HG02870 (cell line): ENCODE results near the gene PATE3.

Experiments used
- ATAC-seq: cut with Tn5 transposase; IDR thresholded peaks from one replicate; pipeline ENCODE4 v1.9.1; 2021; ENCODE audit warnings: mild to moderate bottlenecking, moderate library complexity; ENCODE audit not compliant: unreplicated experiment

PATE3 gene

DNA sequence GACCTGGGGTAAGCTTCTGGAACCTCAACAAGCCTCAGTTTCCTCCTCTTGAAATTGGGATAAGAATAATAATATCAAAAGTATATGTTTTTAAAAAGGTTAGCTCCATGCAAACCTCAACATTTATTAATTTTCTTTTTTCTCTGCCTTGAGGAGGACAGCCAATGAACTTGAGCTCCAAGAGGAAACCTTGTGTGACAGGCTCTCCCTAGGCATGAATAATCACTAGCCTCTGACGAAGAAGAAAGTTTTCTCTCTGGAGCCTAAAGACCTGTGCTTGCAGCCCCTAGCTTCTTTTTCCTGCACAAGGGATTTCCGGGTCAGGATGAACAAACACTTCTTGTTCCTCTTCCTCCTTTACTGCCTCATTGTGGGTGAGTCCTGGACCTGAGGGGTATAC is at the start of gene PATE3:
Gene PATE3 (plus strand): TSS at position 301 of the 400 bp plus-strand sequence. CDS start 25 bp downstream, at position 326.
- no peak for ATAC-seq

DNA sequence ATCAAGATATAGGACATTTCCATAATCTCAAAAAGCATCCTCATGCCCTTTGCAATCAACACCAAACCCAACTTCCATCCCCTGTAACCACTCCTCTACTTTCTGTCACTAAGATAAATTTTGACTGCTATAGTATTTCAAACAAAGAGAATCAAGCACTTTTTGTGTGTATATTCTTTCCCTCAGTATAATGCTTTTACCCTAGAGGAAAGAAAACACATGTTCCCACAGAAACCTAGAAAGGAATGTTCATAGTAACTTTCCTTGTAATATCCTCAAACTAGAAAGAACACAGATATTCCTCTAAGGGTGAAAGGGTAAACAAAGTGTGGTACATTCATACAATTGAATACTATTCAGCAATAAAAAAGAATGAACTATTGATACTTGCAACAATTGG is 47.3 kb upstream of the PATE3 start:
- no peak for ATAC-seq

- no peak for ATAC-seq
These were observed 44.2 kb upstream of the PATE3 start for GRCh38 chr11:125743681-125744080.

DNA sequence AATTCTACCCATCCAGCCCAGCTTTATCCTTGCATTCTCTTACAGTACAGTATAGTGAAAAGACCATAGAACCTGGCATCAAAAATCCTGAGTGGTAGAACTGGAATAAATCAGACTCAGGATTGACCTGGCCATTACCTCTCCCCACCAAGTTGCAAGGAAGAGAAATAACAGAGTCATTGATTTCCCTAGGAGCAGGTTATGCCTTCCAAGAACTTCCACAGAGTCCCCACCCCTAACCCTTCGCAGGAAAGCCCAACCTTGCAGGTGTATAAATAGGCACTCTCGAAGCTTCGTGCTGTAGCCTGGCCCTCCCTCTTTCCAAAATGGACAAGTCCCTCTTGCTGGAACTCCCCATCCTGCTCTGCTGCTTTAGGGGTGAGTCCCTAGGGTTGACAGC is 41.9 kb upstream of the PATE3 start, which contains the start of gene PATE1:
Gene PATE1 (plus strand): TSS at position 301 of the 400 bp plus-strand sequence. CDS start 26 bp downstream, at position 327.
- no peak for ATAC-seq

DNA sequence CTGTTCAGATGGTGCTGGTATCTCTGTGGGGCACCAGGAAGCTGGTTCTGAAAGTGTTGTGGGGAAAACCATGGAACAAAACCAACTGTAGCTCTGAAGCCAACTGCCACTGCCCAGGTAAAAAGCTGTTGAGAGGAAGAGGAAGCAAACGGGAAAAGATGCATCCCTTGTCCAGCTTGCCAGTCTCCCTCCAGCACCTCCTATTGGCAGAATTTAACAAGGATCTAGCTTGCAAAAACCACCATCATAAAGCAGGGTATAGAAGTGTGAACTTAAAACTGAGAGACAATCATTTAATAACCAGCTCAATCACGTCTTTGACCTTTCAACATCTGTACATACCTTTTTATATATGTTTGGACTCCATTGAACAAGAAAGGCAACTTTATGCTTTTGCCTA is 37.3 kb upstream of the PATE3 start:
- ATAC-seq = no peak

DNA sequence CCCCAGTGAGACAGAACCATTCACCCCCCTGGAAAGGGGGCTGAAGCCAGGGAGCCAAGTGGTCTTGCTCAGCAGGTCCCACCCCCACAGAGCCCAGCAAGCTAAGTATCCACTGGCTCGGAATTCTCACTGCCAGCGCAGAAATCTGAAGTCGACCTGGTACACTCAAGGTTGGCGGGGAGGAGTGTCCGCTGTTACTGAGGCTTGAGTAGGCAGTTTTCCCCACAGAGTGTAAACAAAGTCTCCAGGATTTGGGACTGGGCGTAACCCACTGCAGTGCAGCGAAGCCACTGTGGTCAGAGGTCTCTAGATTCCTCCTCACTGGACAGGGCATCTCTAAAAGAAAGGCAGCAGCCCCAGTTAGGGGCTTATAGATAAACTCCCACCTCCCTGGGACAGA is 31.9 kb upstream of the PATE3 start:
- no peak for ATAC-seq

DNA sequence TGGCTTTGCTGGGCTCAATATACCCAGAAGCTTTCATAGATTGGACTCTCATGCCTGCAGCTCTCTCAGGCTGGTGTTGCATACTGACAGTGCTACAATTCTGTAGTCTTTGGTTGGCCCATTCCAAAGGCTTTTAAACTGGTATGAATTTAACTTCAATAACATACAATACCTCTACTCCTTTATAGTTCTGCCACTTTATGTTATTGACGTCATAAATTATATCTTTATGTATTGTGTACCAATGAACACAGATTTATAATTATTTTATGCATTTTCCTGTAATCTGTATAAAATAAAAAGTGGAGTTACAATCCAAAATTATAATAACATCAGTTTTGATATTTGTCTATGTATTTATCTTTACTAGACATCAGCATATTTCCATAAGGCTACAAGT is 25.5 kb upstream of the PATE3 start:
- no peak for ATAC-seq

- ATAC-seq = no peak
These were observed 24.4 kb upstream of the PATE3 start for GRCh38 chr11:125763483-125763882.

- no peak for ATAC-seq
These were observed 21.7 kb upstream of the PATE3 start for GRCh38 chr11:125766251-125766650.

DNA sequence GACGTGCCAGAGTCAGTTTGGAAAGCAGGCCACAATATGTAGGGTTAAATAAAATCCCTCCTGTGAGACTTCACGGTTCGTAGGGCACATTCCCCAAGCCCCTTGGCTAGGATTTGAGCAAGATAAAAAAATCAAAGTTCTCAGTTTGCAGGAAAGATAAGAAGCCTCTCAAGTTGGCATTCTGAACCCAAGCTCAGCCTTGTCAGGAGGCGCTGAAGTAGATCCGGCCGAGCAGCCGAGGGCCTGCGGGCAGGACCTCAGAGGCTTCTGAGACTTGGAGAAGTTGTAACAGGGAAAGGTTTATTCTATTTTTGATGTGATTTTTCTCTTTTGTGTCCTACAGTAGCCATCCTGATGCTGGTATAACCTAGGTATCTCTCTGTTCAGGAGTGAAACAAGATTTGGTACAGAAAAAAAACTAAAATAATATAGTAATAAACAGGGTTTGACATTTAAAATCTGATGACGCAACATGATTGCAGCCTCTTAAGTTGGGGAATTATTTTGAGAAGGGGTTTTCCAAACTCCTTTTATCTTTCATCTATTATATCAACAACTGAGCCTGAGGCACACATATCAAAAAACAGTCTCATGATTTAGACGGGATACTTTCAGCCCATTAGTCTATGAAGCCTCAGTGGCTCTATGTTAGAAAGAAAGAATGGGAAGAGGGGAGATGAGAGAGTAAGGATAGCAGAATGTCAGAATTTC is 19.4 kb upstream of the PATE3 start:
- no peak for ATAC-seq

DNA sequence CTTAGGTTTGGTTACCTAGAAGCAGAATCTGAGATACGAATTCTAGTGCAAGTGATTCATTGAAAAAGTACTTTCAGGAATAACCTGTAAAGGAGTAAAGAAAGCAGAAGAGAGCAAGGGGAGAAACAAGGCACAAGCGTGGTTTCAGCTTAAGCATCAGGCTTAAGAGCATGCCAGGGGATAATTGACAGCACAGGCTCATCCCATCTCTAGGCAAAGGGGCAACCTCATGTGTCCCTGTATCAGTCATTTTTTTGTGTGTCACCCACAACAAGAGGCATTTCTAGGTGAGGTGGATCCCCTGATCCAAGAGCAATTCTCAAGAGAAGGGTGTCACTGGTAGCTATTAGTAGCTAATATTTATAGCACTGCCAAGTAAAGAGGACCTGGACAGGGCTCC is 17.3 kb upstream of the PATE3 start:
- no peak for ATAC-seq

- ATAC-seq = no peak
These were observed 15.0 kb upstream of the PATE3 start for GRCh38 chr11:125772834-125773505.

GRCh38 chr11:125773516-125773915 is 14.4 kb upstream of the PATE3 start:
- no peak for ATAC-seq

DNA sequence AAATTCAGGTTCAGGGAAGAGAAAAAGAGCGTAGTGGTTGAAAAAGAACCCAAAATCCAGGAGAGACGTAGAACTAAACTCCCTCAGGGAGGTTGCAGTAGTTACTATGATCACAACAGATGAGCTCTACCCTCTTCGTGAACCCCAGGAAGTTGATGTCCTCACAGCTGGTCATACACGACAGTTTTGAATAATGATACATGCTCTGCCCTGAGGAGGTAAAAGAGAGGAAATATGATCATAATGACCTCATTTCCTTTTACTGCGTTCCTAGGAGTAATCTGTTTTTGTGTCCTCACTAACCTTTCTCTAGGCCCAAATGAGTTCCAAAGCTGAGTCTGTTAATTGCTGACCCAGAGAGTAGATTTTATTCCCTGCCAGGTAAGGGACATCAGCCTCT is 10.6 kb upstream of the PATE3 start:
- no peak for ATAC-seq

- no peak for ATAC-seq
These were observed 9.2 kb upstream of the PATE3 start, which contains the start of gene PATE2 for GRCh38 chr11:125778728-125779127. PATE2 (minus strand) TSS chr11:125778828; CDS start chr11:125778773, 55 bp downstream.

DNA sequence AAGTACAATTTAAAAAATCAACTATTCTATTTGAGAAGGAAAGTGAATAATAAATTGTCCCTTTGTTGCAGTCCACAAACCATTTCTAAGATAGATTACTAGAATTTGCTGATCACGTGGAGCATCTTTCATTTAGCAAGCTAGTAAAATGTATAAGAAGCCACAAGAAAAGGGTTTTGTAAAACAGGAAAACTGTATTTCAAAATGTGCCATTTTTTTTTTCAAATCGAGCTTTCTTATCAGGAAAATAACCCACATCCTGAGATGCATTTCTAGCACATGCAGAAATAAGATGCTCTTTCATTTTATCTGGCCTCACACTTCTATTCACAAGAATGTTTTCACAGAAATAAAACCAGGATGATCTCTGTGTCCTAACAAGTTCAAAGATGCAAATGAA is 3.2 kb upstream of the PATE3 start:
- ATAC-seq = no peak

- ATAC-seq = no peak
These were observed 2.9 kb downstream of the PATE3 start for GRCh38 chr11:125790825-125791224.

GRCh38 chr11:125797641-125798040 is 9.7 kb downstream of the PATE3 start:
- no peak for ATAC-seq

GRCh38 chr11:125799808-125800207 is 11.9 kb downstream of the PATE3 start:
- no peak for ATAC-seq

DNA sequence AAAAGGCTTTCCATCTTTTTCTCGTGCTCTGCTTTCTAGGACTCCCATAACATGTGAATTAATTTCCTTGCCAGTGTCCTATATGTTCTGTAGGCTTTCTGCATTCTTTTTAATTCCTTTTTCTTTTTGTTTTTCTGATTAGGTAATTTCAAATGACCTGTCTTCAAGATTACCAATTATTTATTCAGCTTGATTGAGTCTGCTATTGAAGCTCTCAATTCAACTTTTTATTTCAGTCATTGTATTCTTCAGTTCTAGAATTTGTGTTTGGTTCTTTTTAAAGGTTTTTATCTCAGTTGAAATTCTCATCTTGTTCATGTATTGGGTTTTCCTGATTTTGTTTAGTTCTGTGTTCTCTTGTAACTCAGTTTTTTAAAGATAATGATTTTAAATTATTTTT is 14.5 kb downstream of the PATE3 start:
- no peak for ATAC-seq

DNA sequence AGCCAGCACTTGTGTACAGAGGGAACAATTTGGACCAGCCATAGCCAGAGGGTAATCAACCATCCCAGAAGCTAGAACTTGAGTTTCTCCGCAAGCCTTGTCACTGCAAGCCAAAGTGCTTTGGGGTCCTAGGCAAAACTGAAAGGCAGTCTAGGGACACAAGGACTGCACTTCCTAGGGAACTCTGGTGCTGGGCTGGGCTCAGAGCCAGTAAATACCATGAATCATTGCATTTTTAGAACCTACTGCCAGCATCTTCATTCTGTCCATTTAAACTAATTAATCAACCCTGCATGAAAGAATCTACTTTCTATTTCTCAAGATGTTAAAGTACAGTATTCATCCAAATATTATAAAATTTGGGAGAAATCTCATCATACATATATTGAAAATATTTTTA is 20.0 kb downstream of the PATE3 start:
- no peak for ATAC-seq

DNA sequence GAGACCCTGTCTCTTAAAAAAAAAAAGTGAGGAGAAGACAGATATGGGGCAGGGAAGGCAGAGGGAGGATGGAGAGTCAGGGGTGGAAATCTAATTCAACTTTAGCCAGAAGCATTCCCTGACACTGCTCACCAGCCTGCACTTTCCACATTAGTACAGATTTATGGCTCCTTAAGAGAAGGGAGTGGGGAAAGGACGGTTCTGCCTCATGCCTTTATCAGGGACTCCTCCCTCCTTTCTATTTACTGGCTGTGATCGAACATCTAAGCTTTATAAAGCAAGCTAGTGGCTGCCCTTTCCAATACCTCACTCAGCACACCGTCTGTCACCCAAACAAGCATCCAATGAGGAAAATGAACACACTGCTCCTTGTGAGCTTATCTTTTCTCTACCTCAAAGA is 45.1 kb downstream of the PATE3 start, which contains the start of gene PATE4:
Gene PATE4 (plus strand): TSS at position 301 of the 400 bp plus-strand sequence. CDS start 44 bp downstream, at position 345.
- no peak for ATAC-seq
